Stimulated activated naive CD4-positive, alpha-beta T cell (primary cell): ENCODE results near the gene NPY.

Experiments
- DNase-seq, 6 experiments: peaks; one replicate each; lab custom pipeline; 2025; lab: John Stamatoyannopoulos, UW

Gene NPY

DNA sequence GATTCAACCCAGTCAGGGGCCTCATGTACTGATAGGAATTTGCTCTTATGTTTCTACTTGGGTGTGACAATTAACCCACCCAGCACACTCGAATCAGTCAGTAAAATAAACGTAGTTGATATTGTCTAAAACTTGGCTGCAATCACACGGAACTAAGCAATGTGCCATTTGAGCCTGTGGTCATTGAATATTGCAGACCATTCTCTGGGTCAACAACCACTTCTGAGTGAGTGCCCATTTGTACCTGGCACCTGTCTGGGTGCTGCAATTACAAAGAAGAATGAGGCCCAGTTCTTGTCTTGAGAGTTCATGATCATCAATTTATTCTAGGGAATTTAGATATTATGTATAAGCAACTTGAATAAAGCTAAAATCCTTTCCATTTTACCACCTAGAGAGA is 29.8 kb downstream of the NPY start:
- DNase-seq, result no peak

- DNase-seq, result no peak
These were observed 32.4 kb downstream of the NPY start for GRCh38 chr7:24316340-24316739.

- no peak for DNase-seq
These were observed 34.3 kb downstream of the NPY start for GRCh38 chr7:24318326-24318725.

DNA sequence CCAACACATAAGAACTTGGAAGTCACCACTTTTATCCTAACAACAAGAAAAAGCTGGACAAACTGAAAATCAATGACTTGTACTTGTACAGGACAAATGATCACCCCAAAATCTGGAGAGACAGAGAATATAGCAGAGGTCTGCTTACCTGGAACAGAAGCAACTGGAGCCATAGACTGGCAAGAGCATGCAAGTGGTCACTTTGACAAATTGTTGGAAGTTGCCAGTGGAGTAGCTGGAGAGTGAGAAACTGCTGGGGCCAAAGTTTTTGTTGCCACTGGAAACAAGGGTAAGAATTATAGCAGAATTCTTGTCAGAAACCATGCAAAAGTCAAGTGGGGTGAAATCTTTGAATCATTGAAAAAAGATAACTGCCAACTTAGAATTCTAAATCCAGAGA is 35.2 kb downstream of the NPY start:
- DNase-seq, result no peak

DNA sequence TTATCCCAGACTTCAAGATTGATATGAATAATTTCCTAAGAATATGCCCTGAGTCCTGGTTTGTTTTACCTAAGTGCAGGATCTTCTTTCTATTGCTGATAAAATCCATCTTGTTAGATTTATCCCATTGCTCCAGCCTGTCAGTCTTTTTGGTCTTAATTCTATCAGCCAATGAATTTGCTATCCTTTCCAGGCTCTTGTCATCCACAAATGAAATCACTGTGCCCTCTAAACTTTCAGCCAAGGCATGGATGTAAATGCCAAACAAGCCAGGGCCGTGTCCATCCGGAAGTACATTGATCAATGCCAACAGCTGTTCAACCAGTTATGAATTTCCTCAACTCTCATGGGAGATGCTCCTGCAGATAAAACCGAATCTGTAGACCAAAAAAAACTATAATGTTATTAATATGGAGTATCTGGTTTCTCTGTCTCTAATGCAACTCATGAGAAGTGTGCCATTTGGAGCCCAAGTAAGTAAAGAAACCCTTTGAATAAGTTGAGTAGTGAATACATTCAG is 40.0 kb downstream of the NPY start:
- DNase-seq, result no peak

GRCh38 chr7:24325708-24326107 is 41.7 kb downstream of the NPY start:
- no peak for DNase-seq

GRCh38 chr7:24328050-24328449 is 44.1 kb downstream of the NPY start:
- no peak for DNase-seq

DNA sequence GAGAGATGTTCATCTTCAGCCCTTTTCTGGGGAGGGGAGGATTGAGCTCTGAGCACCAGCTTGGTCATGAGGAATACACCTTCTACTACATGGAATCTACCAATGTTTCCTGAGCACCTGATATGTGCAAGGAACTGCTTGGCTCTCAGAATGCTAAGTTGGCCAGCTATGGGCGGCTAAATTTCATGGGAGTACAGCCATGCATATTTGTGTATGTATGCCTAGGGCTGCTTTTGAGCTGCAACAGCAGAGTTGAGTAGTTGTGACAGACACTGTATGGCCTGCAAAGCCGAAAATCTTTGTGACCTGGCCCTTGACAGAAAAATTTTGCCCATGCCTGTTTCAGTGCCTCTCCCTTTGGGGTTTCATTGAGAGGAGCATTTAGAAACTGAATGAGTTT is 44.9 kb downstream of the NPY start:
- no peak for DNase-seq

GRCh38 chr7:24334012-24334411 is 50.0 kb downstream of the NPY start:
- DNase-seq, result no peak

DNA sequence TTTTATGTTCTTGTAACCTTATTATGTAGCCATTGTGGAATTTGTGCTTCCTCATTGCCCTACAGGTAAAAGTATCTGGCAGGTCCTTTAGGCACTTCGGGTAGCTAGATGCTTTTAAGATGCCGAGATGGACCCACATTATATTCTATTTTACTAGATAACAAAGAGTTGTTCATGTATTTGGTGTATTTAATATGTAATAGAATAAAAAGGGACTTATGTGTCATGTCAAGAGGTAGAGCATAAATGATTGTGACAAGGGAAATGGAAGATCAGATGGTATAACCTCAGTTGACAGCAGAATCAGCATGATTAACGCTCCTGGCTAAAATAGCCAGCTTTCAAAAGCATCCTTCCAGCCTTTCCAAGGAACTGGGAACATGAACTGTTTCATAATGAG is 50.6 kb downstream of the NPY start:
- DNase-seq, result no peak

- DNase-seq, result no peak
These were observed 52.5 kb downstream of the NPY start for GRCh38 chr7:24336461-24336860.

DNA sequence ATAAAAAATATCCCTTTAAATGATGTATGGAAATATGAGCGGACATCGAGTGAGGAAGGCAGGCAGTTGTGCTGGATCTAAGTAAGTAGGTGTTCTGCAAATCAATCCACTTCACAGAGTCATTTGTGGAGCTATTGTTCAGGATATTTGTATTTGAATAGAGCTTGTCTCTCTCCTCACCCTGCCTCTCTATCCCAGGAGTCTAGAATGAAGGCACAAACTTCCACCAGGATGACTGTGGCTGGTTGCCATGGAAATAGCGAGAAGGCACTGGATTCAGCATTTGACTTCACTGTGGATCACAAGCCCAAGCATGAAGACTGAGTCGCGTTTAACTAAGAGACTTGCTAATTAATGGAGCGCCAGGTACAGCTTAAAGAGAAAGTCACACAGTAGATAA is 53.2 kb downstream of the NPY start:
- no peak for DNase-seq

DNA sequence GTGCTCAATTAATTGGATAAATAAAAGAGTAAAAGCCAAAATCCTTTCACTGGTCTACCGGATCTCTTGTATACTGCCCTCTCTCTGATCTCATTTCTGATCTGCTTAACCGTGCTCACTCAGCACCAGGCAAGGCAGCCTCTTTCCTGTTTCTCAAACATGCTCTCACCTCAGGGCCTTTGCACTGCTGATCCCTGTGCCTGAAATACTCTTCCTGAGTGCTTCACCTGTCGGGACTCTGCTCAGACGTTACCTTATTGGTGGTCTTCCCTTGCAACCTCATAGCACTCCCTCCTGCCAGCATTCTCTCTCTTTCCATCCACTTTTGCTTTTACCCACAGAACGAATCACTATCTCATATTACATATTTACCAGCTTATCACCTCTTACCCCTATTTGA is 55.6 kb downstream of the NPY start:
- DNase-seq, result no peak

DNA sequence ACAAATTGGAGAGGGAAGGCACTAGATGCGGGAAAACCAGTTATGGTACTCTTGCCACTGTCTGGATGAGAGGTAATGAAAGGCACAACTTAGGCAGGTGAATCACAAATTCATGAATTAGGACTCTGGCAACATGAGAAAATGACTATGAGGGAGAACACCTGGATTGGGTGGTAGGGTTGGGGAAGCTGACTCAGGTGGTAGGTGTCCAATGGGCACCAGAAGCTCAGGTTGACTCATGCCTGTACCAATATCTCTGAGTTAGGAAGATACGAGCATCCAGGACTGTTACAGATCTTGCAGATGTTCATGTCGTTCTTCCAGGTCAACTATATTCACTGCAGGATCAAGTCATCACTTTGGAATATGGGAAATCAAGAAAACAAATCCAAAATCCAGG is 56.7 kb downstream of the NPY start:
- DNase-seq, result no peak
